ENCODE measurements around the gene MAN2B1. TPM values are rescaled to one million over a fixed set of nuclear protein-coding genes. Genes with fewer than 3 reads are reported as not detected.

Gene MAN2B1
- total and polyA plus RNA-seq, 2 donors from 2014 or later, result 63.9 to 90.5 TPM

- Histone ChIP-seq H3K4me3 (ENCODE audit: low read length in 3 of 3) (no peak within 1 kb of the TSS), H3K9me3 (ENCODE audit: control insufficient read depth in 2 of 3, insufficient read depth in 1 of 3, low read length in 3 of 3) (no peaks in the 10 kb centered on the region), H3K36me3 (ENCODE audit: control insufficient read depth in 2 of 3, insufficient read depth in 3 of 3, low read length in 3 of 3) (peaks cover 0 to under 1% (median 0%) of the 10 kb centered on the region in 3 donors), H3K4me1 (ENCODE audit: control insufficient read depth in 2 of 3, insufficient read depth in 2 of 3, low read depth in 1 of 3, low read length in 3 of 3) (no peaks in the 10 kb centered on the region), H3K27ac (ENCODE audit: low read depth in 2 of 2, low read length in 2 of 2) (no peak within 1 kb of the TSS), H3K9ac (ENCODE audit: low read length in 3 of 3) (no peak within 1 kb of the TSS), H3K27me3 (ENCODE audit: control insufficient read depth, insufficient read depth, low read length) (no peaks in the 10 kb centered on the region)
- intact Hi-C loops (cut with DNase I), result no loop called here
- no peak for DNase-seq
- FAIRE-seq, result no peak
- no peak for TF ChIP-seq CTCF (IDR thresholded peaks at IDR 0.05; ENCODE audit: borderline replicate concordance, extremely low read depth, insufficient read depth)
Measured at GRCh38 chr19:12687496-12688196, 21.1 kb upstream of the MAN2B1 start, which contains the start of gene GNG14. TSS of gene GNG14 (plus strand) at chr19:12687998. CDS start at chr19:12688049, 51 bp downstream.

- Histone ChIP-seq H3K27me3 (ENCODE audit: control insufficient read depth, insufficient read depth, low read length) (no peaks in the 10 kb centered on the region), H3K36me3 (ENCODE audit: control insufficient read depth in 2 of 3, insufficient read depth in 3 of 3, low read length in 3 of 3) (no peaks in the 10 kb centered on the region), H3K9ac (ENCODE audit: low read length in 3 of 3) (no peak overlapping the region), H3K4me3 (ENCODE audit: low read length in 3 of 3) (no peak overlapping the region), H3K4me1 (ENCODE audit: control insufficient read depth in 2 of 3, insufficient read depth in 2 of 3, low read depth in 1 of 3, low read length in 3 of 3) (no peaks in the 10 kb centered on the region), H3K27ac (ENCODE audit: low read depth in 2 of 2, low read length in 2 of 2) (no peak overlapping the region), H3K9me3 (ENCODE audit: control insufficient read depth in 2 of 3, insufficient read depth in 1 of 3, low read length in 3 of 3) (no peaks in the 10 kb centered on the region)
- DNase-seq, result no peak
- intact Hi-C loops (cut with DNase I), result no loop called here
- FAIRE-seq, result no peak
- no peak for TF ChIP-seq CTCF (IDR thresholded peaks at IDR 0.05; ENCODE audit: borderline replicate concordance, extremely low read depth, insufficient read depth)
Measured at GRCh38 chr19:12685831-12686230, 19.3 kb upstream of the MAN2B1 start.

DNA sequence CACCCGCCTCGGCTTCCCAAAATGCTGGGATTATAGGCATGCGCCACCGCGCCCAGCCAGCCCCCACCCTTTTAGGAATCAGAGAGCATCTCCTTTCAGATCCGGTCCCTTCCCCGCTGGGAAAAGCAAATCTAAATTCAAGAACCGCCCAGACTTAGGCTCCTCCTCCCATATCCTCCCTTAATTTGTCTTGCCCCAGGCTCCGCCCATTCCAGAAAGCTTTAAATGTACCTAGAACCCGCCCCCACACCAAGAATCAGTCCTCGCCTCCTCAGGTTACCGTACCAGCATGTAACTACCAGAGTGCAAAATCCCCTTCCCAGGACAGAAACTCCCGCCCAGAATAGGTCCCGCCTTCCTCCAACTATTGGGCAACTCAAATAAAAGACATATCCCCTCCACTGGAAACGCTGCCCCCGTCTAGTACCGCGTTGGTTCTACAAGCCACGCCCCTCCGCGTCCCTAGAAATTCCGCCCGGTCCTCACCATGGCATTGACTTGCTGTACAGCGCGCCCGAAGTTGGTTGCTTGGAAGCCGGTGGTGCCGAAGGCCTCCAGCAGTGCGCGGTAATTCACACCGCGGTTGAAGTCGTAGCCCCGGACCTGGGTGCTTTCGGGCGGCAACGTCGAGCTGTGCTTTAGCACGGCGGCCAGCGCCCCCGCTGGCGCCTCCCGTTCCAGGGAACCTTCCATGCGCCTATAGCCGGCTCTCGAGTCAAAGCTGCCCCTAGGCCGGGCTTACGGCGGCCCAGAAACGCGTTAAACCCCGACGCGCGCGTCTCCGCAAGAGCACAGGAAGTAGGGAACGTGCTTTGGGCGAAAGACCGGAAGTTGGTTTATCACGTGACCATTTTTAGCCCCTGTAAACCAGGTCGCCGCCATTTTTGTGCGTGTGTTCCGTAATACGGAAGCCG, 14.8 kb upstream of the MAN2B1 start, which contains the start of gene DHPS:
Gene DHPS, minus strand, starts transcription at position 807 of the 914 bp plus-strand sequence. Its CDS starts 114 bp downstream, at position 693.
- H3K27me3 ChIP-seq (ENCODE audit: control insufficient read depth, insufficient read depth, low read length), result no peaks in the 10 kb centered on the region
- FAIRE-seq (peak; percentile 13), DNase-seq (peak; percentile 96 to 99 (median 96))
- no peak for TF ChIP-seq CTCF (IDR thresholded peaks at IDR 0.05; ENCODE audit: borderline replicate concordance, extremely low read depth, insufficient read depth)
- intact Hi-C loops (cut with DNase I), result no loop called here
- H3K9ac ChIP-seq (ENCODE audit: low read length in 3 of 3), result peak within 1 kb of the TSS; percentile 35 to 97 (median 75)
- H3K36me3 ChIP-seq (ENCODE audit: control insufficient read depth in 2 of 3, insufficient read depth in 3 of 3, low read length in 3 of 3), result peaks cover 6 to 24% (median 18%) of the 10 kb centered on the region in 3 donors
- peak within 1 kb of the TSS; percentile 71 to 94 (median 86) for H3K4me3 ChIP-seq (ENCODE audit: low read length in 3 of 3)
- H3K27ac ChIP-seq (ENCODE audit: low read depth in 2 of 2, low read length in 2 of 2), result peak within 1 kb of the TSS; percentile 92 to 94
- no peaks in the 10 kb centered on the region for H3K9me3 ChIP-seq (ENCODE audit: control insufficient read depth in 2 of 3, insufficient read depth in 1 of 3, low read length in 3 of 3)
- peaks cover 0 to 2% (median 0%) of the 10 kb centered on the region in 3 donors for H3K4me1 ChIP-seq (ENCODE audit: control insufficient read depth in 2 of 3, insufficient read depth in 2 of 3, low read depth in 1 of 3, low read length in 3 of 3)
